NK-92 (cell line): ENCODE measurements around the gene RETREG1.
"Not testable (repeated sequence)": the region's sequence is repeated elsewhere in the genome, so short reads cannot be mapped to it uniquely, and the experiment has no call there.

Source experiments
- DNase-seq: peaks from one replicate; lab custom pipeline; 2025; ENCODE audit not compliant: unreplicated experiment; lab: John Stamatoyannopoulos, UW

RETREG1 gene

GRCh38 chr5:16492398-16493140, 124.2 kb downstream of the RETREG1 start:
- no peak for DNase-seq

GRCh38 chr5:16490911-16491310, 125.9 kb downstream of the RETREG1 start:
- DNase-seq, result no peak

GRCh38 chr5:16489322-16489791, 127.4 kb downstream of the RETREG1 start:
- no peak for DNase-seq

GRCh38 chr5:16487456-16487855, 129.3 kb downstream of the RETREG1 start:
- no peak for DNase-seq

- DNase-seq, result no peak
Observed at GRCh38 chr5:16486711-16487111, 130.1 kb downstream of the RETREG1 start.

- DNase-seq, result no peak
Observed at GRCh38 chr5:16485656-16486055, 131.1 kb downstream of the RETREG1 start.

- no peak for DNase-seq
Observed at GRCh38 chr5:16484081-16484480, 132.7 kb downstream of the RETREG1 start.

- DNase-seq, result no peak
Observed at GRCh38 chr5:16483361-16483760, 133.4 kb downstream of the RETREG1 start.

- DNase-seq, result no peak
Observed at GRCh38 chr5:16482891-16483290, 133.9 kb downstream of the RETREG1 start.

- no peak for DNase-seq
Observed at GRCh38 chr5:16480821-16481538, 135.8 kb downstream of the RETREG1 start.

- no peak for DNase-seq
Observed at GRCh38 chr5:16480144-16480543, 136.7 kb downstream of the RETREG1 start.

GRCh38 chr5:16477541-16477940, 139.3 kb downstream of the RETREG1 start:
- no peak for DNase-seq

- not testable (repeated sequence) for DNase-seq
Observed at GRCh38 chr5:16476417-16476816, 140.4 kb downstream of the RETREG1 start.

GRCh38 chr5:16471387-16471786, 145.4 kb downstream of the RETREG1 start:
- no peak for DNase-seq

GRCh38 chr5:16467363-16468219, 149.2 kb downstream of the RETREG1 start:
- DNase-seq, result no peak

GRCh38 chr5:16465544-16466432, 151.0 kb downstream of the RETREG1 start, which contains the start of gene ZNF622:
TSS of gene ZNF622 (minus strand) at chr5:16465800. CDS start at chr5:16465665, 135 bp downstream.
- DNase-seq, result peak; percentile 37

GRCh38 chr5:16464664-16465543, 151.9 kb downstream of the RETREG1 start:
- no peak for DNase-seq

- DNase-seq, result no peak
Observed at GRCh38 chr5:16464231-16464630, 152.6 kb downstream of the RETREG1 start.

- DNase-seq, result no peak
Observed at GRCh38 chr5:16461782-16462181, 155.0 kb downstream of the RETREG1 start.
